Ishikawa (cell line): Measurements from ENCODE around the gene AURKAIP1.

ENCODE experiments used
- CREB1 ChIP-seq: IDR thresholded peaks from 2 replicates; pipeline ENCODE4 v1.6.1; 2012; ENCODE audit warnings: low read depth
- EP300 ChIP-seq: IDR thresholded peaks from 2 replicates; pipeline ENCODE4 v1.6.1; 2012; ENCODE audit warnings: borderline replicate concordance
- FOXM1 ChIP-seq: IDR thresholded peaks from 2 replicates; pipeline ENCODE4 v1.6.1; 2012; ENCODE audit warnings: low read depth, borderline replicate concordance
- NFIC ChIP-seq: IDR thresholded peaks from 2 replicates; pipeline ENCODE4 v1.6.1; 2012
- TAF1 ChIP-seq: IDR thresholded peaks from 2 replicates; pipeline ENCODE4 v1.6.1; 2012; ENCODE audit warnings: low read depth, mild to moderate bottlenecking
- TCF12 ChIP-seq: IDR thresholded peaks from 2 replicates; pipeline ENCODE4 v1.6.1; 2012; ENCODE audit warnings: low read depth
- USF1 ChIP-seq: IDR thresholded peaks from 2 replicates; pipeline ENCODE4 v1.6.1; 2012
- TF ChIP-seq, protein P1 (sequence below): IDR thresholded peaks from 2 replicates; pipeline ENCODE4 v1.6.1; 2012
- TF ChIP-seq, protein P2 (sequence below): IDR thresholded peaks from 2 replicates; pipeline ENCODE4 v1.6.1; 2012; ENCODE audit warnings: low read depth, mild to moderate bottlenecking

DNA sequence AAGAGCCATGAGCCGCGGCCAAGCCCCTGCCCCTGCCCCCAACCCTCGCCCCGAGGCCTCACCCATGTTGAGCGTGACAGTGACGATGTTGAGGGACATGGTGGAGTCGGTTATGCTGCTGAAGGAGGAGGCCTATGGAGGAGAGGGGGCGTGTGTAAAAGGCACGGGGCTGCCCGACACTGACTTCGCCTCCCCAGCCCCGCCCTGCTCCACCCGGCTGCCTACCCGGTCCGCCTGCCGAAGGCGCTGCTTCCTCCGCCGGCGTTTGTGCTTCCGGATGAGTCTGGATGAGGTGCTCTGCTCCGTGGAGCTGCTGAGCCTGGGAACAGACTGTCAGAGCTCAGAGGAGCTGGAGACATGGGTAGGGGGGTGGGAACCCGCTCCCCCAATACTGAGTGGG is 34.8 kb downstream of the AURKAIP1 start:
- TF ChIP-seq USF1 (no peak), CREB1 (no peak), TCF12 (no peak), FOXM1 (no peak), TAF1 (no peak), NFIC (no peak), EP300 (no peak)
- TF ChIP-seq, protein P1, sequence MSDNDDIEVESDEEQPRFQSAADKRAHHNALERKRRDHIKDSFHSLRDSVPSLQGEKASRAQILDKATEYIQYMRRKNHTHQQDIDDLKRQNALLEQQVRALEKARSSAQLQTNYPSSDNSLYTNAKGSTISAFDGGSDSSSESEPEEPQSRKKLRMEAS = no peak
- TF ChIP-seq, protein P2, sequence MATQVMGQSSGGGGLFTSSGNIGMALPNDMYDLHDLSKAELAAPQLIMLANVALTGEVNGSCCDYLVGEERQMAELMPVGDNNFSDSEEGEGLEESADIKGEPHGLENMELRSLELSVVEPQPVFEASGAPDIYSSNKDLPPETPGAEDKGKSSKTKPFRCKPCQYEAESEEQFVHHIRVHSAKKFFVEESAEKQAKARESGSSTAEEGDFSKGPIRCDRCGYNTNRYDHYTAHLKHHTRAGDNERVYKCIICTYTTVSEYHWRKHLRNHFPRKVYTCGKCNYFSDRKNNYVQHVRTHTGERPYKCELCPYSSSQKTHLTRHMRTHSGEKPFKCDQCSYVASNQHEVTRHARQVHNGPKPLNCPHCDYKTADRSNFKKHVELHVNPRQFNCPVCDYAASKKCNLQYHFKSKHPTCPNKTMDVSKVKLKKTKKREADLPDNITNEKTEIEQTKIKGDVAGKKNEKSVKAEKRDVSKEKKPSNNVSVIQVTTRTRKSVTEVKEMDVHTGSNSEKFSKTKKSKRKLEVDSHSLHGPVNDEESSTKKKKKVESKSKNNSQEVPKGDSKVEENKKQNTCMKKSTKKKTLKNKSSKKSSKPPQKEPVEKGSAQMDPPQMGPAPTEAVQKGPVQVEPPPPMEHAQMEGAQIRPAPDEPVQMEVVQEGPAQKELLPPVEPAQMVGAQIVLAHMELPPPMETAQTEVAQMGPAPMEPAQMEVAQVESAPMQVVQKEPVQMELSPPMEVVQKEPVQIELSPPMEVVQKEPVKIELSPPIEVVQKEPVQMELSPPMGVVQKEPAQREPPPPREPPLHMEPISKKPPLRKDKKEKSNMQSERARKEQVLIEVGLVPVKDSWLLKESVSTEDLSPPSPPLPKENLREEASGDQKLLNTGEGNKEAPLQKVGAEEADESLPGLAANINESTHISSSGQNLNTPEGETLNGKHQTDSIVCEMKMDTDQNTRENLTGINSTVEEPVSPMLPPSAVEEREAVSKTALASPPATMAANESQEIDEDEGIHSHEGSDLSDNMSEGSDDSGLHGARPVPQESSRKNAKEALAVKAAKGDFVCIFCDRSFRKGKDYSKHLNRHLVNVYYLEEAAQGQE = no peak
